ENCODE results near the gene GNG12. TPM values are rescaled to one million over a fixed set of nuclear protein-coding genes. Genes with fewer than 3 reads are reported as not detected.

Gene GNG12
- total and polyA plus RNA-seq, 2 donors (not counting 3 experiments of a cell fraction or from before 2014, with no cell fraction given) = 107 to 152 TPM

DNA sequence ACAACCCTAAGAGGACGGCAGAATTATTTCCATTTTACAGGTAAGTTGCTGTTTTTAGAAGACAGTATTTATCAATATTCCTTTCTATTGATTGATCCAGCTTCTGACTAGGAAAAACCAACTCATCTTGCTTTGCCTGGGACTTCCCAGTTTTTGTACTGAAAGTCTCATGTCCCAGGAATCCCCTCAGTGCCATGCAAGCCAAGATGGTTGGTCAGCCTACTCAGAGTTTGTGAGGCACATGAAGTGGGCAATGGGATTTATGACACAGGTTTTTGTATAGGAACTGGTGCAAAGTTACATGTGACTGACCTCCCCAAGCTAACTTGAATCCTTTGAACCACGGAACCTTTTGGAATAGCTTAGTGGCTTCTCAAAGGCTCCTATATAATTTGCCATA is 45.5 kb downstream of the GNG12 start:
- DNase-seq (ENCODE audit: low read depth, low spot score) (no peak), FAIRE-seq (no peak)
- H3K4me1 ChIP-seq (ENCODE audit: control insufficient read depth, extremely low read depth, insufficient read depth, low read length) = peaks cover 77% of the 10 kb centered on the region
- intact Hi-C loops (cut with micrococcal nuclease) = no loop called here
- BruUV-seq (replicated peaks) = no TSS peak
- H3K27me3 ChIP-seq (ENCODE audit: control insufficient read depth in 2 of 2, insufficient read depth in 2 of 2, low read length in 2 of 2) = no peaks in the 10 kb centered on the region
- H4K20me1 ChIP-seq (replicated peaks; ENCODE audit: control insufficient read depth, extremely low read depth, insufficient read depth, low read length) = no peaks in the 10 kb centered on the region
- no peak overlapping the region for H3K9ac ChIP-seq (replicated peaks; ENCODE audit: extremely low read depth, insufficient read depth, low read length)
- H3K9me3 ChIP-seq (replicated peaks; ENCODE audit: control insufficient read depth, insufficient read depth, low read length) = no peaks in the 10 kb centered on the region
- ChIA-PET CTCF (interaction anchor here (1.0 to 3.8 kb wide), 3 partner anchors 16 to 63 kb away, joined by 3 to 19 read pairs (median 5); no protein-coding TSS in a partner anchor), POLR2A (no interaction called here)
- dilution Hi-C loops (cut with MboI; ENCODE audit: extremely low pct_ligation_motif_present, low sequenced_read_pairs) = no loop called here
- no peak overlapping the region for H3K4me2 ChIP-seq (ENCODE audit: insufficient read depth, low read length)
- H3K79me2 ChIP-seq (ENCODE audit: control insufficient read depth, insufficient read depth, low read length) = peaks cover 77% of the 10 kb centered on the region
- no peak overlapping the region for H3K4me3 ChIP-seq (replicated peaks in 1 of 3; ENCODE audit: insufficient read depth in 1 of 3, low read depth in 1 of 3, low read length in 3 of 3)
- no peaks in the 10 kb centered on the region for H3K9me1 ChIP-seq (replicated peaks; ENCODE audit: control insufficient read depth, extremely low read depth, insufficient read depth, low read length)
- TF ChIP-seq POLR2AphosphoS5 (IDR thresholded peaks at IDR 0.05; ENCODE audit: insufficient read depth, low read depth, low read length) (no peak), FOS (IDR thresholded peaks at IDR 0.05; ENCODE audit: borderline replicate concordance, insufficient read depth, low read length) (no peak), CTCF (IDR thresholded peaks at IDR 0.05; ENCODE audit: extremely low read depth in 1 of 2, insufficient read depth in 1 of 2, low read depth in 1 of 2, low read length in 2 of 2) (no peak), JUN (IDR thresholded peaks at IDR 0.05; ENCODE audit: borderline replicate concordance, insufficient read depth, insufficient read length, low read depth) (no peak), GATA2 (IDR thresholded peaks at IDR 0.05; ENCODE audit: insufficient read depth, insufficient read length, low read depth, low read length) (no peak), MAX (IDR thresholded peaks at IDR 0.05; ENCODE audit: insufficient read depth, insufficient read length) (no peak), EZH2 (IDR thresholded peaks at IDR 0.05; ENCODE audit: borderline replicate concordance, low read depth, low read length, severe bottlenecking) (no peak), MYC (IDR thresholded peaks at IDR 0.05; ENCODE audit: low read depth, low read length) (no peak), POLR2A (IDR thresholded peaks at IDR 0.05; ENCODE audit: low read depth, low read length) (no peak)
- no peak overlapping the region for H3K27ac ChIP-seq (ENCODE audit: insufficient read depth, low read depth, low read length)
- H3K36me3 ChIP-seq (ENCODE audit: control insufficient read depth in 2 of 2, extremely low read depth in 1 of 2, insufficient read depth in 2 of 2, low read length in 2 of 2) = no peaks in the 10 kb centered on the region
- no peak overlapping the region for H2AFZ ChIP-seq (ENCODE audit: low read depth, low read length)
